GM12878 (cell line): ENCODE results near the gene ZBTB6. TPM values are rescaled to one million over a fixed set of nuclear protein-coding genes. Genes with fewer than 3 reads are reported as not detected.

Experiments used
- BCL3 ChIP-seq: IDR thresholded peaks from 2 replicates; pipeline ENCODE4 v1.6.1; 2011; ENCODE audit warnings: borderline replicate concordance, low read depth, mild to moderate bottlenecking, moderate library complexity, low read length; ENCODE audit not compliant: insufficient read depth, poor library complexity, severe bottlenecking
- ETV6 ChIP-seq, 2 experiments: fragments of 450-650 bp in 1 of 2; IDR thresholded peaks in 1 of 2; conservative IDR thresholded peaks in 1 of 2; 2 replicates each; pipeline ENCODE4 v1.6.1; 2014; ENCODE audit warnings: antibody characterized with exemption in 1 of 2, borderline replicate concordance in 1 of 2, low read depth in 1 of 2, mild to moderate bottlenecking in 1 of 2, moderate library complexity in 1 of 2
- GATAD2B ChIP-seq: fragments of 450-650 bp; conservative IDR thresholded peaks from 2 replicates; pipeline ENCODE4 v1.6.1; 2017; ENCODE audit warnings: low read depth, mild to moderate bottlenecking, moderate library complexity
- MEF2B ChIP-seq: fragments of 450-650 bp; IDR thresholded peaks from 2 replicates; pipeline ENCODE4 v1.6.1; 2018; ENCODE audit warnings: mild to moderate bottlenecking, moderate library complexity; ENCODE audit not compliant: partially characterized antibody, poor library complexity, severe bottlenecking
- MTA3 ChIP-seq: IDR thresholded peaks from 2 replicates; pipeline ENCODE4 v1.6.1; 2012; ENCODE audit warnings: low read length, inconsistent platforms, borderline replicate concordance
- NFXL1 ChIP-seq: fragments of 450-650 bp; IDR thresholded peaks from 2 replicates; pipeline ENCODE4 v1.6.1; 2017; ENCODE audit warnings: antibody characterized with exemption, mild to moderate bottlenecking, borderline replicate concordance
- NKRF ChIP-seq: fragments of 450-650 bp; conservative IDR thresholded peaks from 2 replicates; pipeline ENCODE4 v1.6.1; 2017; ENCODE audit warnings: mild to moderate bottlenecking, moderate library complexity
- NR2C1 ChIP-seq: fragments of 450-650 bp; IDR thresholded peaks from 2 replicates; pipeline ENCODE4 v1.6.1; 2017; ENCODE audit warnings: antibody characterized with exemption, mild to moderate bottlenecking, moderate library complexity
- POLR2AphosphoS2 ChIP-seq: IDR thresholded peaks from 2 replicates; pipeline ENCODE4 v1.6.1; 2011; ENCODE audit warnings: low read depth, mild to moderate bottlenecking, low read length, improper control_type of control experiment, moderate library complexity
- RELB ChIP-seq: fragments of 450-650 bp; IDR thresholded peaks from 2 replicates; pipeline ENCODE4 v1.6.1; 2017; ENCODE audit warnings: low read depth, mild to moderate bottlenecking, moderate library complexity
- SMAD1 ChIP-seq: fragments of 450-650 bp; IDR thresholded peaks from 2 replicates; pipeline ENCODE4 v1.6.1; 2018; ENCODE audit warnings: mild to moderate bottlenecking, low read depth; ENCODE audit not compliant: partially characterized antibody
- SPI1 ChIP-seq: IDR thresholded peaks from 2 replicates; pipeline ENCODE4 v1.6.1; 2011; ENCODE audit warnings: low read depth, mild to moderate bottlenecking, low read length, moderate library complexity, borderline replicate concordance; ENCODE audit not compliant: insufficient read depth
- SUZ12 ChIP-seq: fragments of 200-600 bp; sonication (generic); IDR thresholded peaks from one replicate; pipeline ENCODE4 v1.6.1; 2018; ENCODE audit warnings: antibody characterized with exemption, mild to moderate bottlenecking; ENCODE audit not compliant: unreplicated experiment
- TBL1XR1 ChIP-seq: IDR thresholded peaks from 2 replicates; pipeline ENCODE4 v1.6.1; 2012; ENCODE audit warnings: low read depth, low read length, improper control_type of control experiment
- TCF12 ChIP-seq: IDR thresholded peaks from 2 replicates; pipeline ENCODE4 v1.6.1; 2011; ENCODE audit warnings: low read depth, mild to moderate bottlenecking, low read length
- ZBTB4 ChIP-seq: fragments of 450-650 bp; formaldehyde crosslinking; IDR thresholded peaks from 2 replicates; pipeline ENCODE4 v1.4.0; 2022; ENCODE audit warnings: mild to moderate bottlenecking, moderate library complexity
- ZNF207 ChIP-seq: fragments of 450-650 bp; IDR thresholded peaks from 2 replicates; pipeline ENCODE4 v1.6.1; 2014; ENCODE audit warnings: antibody characterized with exemption, mild to moderate bottlenecking, borderline replicate concordance
- polyA plus RNA-seq, 11 experiments: library from polyadenylated mRNA; depleted of rRNA in 4 of 11; unstranded in 6 of 11; stranded (reverse) in 5 of 11; fragments of >200 nt; fragmentation: Nextera tagmentation in 4 of 11; fragmentation: Illumina TruSeq in 1 of 11; extraction: Ambion mirVana in 4 of 11; extraction: Trizol in 1 of 11; gene quantifications; 1 replicate in 1 of 11; 2 replicates in 10 of 11; pipeline versions ENCODE4 v1.2.1 to v1.2.3, GENCODE V29; 2011 to 2016; ENCODE audit warnings: inconsistent platforms in 2 of 11, missing spikeins in 2 of 11, low read depth in 1 of 11
- total RNA-seq, 4 experiments: library from RNA; depleted of rRNA in 3 of 4; stranded (reverse); fragments of >200 nt in 3 of 4; fragmentation: Illumina TruSeq in 1 of 4; extraction: Trizol in 1 of 4; gene quantifications; 2 replicates each; pipeline versions ENCODE4 v1.2.1 to v1.2.3, GENCODE V29; 2013 to 2021
- TF ChIP-seq, protein P1 (sequence below): fragments of 450-650 bp; IDR thresholded peaks from 2 replicates; pipeline ENCODE4 v1.6.1; 2014; ENCODE audit warnings: mild to moderate bottlenecking

ZBTB6 gene
- total and polyA plus RNA-seq, 10 of the 15 experiments (the other 5 are each of a cell fraction or from before 2014, with no cell fraction given) = 1.7 to 11.5 (median 7.0) TPM

DNA sequence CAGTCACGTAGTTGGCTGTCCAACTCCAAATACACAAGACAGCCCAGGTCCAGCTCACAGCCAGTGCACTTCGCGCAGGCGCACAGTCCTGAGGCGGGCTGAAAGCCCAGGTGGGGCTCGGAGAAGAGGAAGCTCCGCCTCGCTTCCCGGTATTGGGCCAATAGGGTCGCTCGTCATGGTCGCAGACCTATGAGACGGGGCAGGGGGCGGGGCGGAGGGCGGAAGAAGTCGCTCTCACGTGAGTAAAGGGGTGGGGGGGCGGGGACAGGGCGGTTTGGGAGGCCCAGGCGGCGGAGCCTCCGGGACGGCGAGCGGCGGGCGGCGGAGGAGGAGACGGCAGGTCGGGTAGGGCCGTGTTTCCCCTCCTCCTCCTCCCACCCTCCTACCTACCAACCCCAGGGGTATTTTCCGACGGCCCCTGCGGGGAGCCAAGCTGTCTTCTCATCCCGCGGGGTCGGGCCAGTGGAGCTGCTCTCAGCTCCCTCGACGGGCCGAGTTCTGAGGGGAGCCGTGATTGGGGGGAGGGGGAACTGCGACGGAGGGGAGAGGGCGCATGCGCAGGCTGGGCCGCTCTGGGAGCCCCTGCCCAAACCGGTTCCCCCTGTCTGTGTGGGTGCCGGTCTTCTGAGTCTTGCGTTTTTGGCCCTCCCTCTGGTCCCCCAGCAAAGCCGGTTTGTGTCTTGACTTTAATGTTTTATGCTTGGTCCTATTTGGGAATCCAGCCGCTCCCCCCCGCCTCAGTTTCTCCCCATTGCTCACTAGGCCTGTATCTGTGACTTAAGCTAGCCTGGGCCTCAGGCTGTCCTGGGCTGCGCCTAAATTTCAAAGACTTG lies 27.8 kb upstream of the ZBTB6 start, which contains the start of gene RABGAP1 (continued):
- TF ChIP-seq SPI1 (no peak; the same call in 1 of the 2 replicates), NFXL1 (no peak), RELB (no peak), NKRF (peak; percentile 64; the same call in 1 of the 2 replicates), MTA3 (no peak), POLR2AphosphoS2 (peak; percentile 90), GATAD2B (peak; percentile 32; the same call in 1 of the 2 replicates), NR2C1 (no peak), MEF2B (no peak), SUZ12 (no peak), BCL3 (no peak), ZBTB4 (CRISPR knock-in tag) (no peak), ZNF207 (no peak), ETV6 (conservative IDR thresholded peaks at IDR 0.05 in 1 of 2, IDR thresholded peaks at IDR 0.05 in 1 of 2; ENCODE audit: borderline replicate concordance in 1 of 2, low read depth in 1 of 2) (no peak), TCF12 (0 out of 2 replicates have a peak, but pooled peaks have one; percentile 3), SMAD1 (no peak), TBL1XR1 (no peak)
- TF ChIP-seq, protein P1, sequence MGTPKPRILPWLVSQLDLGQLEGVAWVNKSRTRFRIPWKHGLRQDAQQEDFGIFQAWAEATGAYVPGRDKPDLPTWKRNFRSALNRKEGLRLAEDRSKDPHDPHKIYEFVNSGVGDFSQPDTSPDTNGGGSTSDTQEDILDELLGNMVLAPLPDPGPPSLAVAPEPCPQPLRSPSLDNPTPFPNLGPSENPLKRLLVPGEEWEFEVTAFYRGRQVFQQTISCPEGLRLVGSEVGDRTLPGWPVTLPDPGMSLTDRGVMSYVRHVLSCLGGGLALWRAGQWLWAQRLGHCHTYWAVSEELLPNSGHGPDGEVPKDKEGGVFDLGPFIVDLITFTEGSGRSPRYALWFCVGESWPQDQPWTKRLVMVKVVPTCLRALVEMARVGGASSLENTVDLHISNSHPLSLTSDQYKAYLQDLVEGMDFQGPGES = no peak
